ENCODE measurements around the gene CSRP1. TPM values are rescaled to one million over a fixed set of nuclear protein-coding genes. Genes with fewer than 3 reads are reported as not detected.

CSRP1 gene
- total RNA-seq, 1 donor from 2014 or later, result 948 TPM

DNA sequence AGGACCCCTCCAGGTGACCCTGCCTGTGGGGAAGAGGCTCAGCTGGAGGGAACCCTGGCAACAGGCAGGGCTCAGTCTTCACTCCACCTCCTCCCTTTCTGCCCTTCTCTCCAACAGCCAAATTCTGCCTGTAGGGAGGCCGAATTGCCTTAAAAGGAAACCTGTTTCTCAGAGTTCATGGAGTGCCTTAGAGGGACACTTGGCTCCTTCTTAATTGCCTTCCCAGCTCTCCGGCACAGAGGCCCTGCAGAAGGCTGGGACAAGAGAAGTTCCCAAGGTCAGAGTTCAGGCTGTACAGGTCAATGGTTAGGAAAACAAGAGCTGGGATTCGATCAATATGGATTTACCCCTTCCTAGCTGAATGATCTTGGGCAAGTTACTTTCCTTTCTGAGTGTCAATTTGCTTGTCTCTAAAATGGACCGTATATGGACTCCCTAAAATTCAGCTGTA lies 6.2 kb downstream of the CSRP1 start:
- intact Hi-C loops (cut with DNase I), result no loop called here
- H3K27ac ChIP-seq, result peak overlapping the region; percentile 93 to 99
- peaks cover 48 to 76% of the 10 kb centered on the region in 2 donors for H3K4me1 ChIP-seq
- no peak for TF ChIP-seq CTCF (IDR thresholded peaks at IDR 0.05)
- peak in 1 of 2 donors; percentile 78 for DNase-seq (ENCODE audit: low spot score in 2 of 2)
- H3K27me3 ChIP-seq, result no peaks in the 10 kb centered on the region
- H3K36me3 ChIP-seq, result peaks cover 7 to 34% of the 10 kb centered on the region in 2 donors
- H3K9me3 ChIP-seq, result no peaks in the 10 kb centered on the region
- H3K4me3 ChIP-seq, result peak overlapping the region; percentile 35 to 71

DNA sequence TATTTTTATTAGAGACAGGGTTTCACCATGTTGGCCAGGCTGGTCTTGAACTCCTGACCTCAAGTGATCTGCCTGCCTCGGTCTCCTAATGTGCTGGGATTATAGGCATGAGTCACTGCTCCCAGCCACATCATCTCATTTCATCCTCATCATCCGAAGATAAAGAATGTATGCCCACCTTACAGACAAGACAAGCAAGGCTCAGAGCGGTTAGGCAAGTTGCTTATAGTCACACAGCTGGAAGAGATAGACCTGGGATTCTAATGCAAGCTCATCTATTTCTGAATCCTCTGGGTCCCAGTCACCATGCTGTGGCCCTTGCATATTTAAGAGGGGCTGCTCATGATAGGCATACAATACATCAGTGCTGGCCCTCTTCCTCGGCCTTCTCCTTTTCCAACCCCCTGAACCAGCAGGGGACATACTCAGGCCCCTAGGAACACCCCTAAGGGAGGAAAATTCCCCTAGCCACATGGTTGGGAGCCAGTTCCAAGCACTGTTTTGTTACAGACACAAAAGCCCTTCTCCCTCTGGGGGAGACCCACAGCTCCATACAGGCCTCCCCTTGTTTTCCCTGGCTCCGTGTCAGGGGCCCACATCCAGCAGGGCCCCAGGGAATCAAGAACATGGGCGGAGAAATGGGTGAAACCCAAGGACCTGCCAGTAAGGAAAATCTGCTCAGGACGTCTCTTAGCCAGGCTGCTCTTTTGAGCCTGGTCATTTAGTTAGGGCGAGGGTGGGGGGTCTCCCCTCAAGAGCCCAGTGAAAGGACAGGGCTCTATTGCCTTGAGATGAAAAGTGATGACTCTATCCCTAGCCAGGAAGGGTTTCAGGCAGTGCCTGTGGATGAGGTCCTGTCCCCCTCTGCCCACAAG lies 6.9 kb downstream of the CSRP1 start:
- peak overlapping the region; percentile 93 to 99 for H3K27ac ChIP-seq
- H3K4me1 ChIP-seq, result peaks cover 54 to 83% of the 10 kb centered on the region in 2 donors
- no peak for TF ChIP-seq CTCF (IDR thresholded peaks at IDR 0.05)
- DNase-seq (ENCODE audit: low spot score in 2 of 2), result peak in 1 of 2 donors; percentile 77
- no peaks in the 10 kb centered on the region for H3K9me3 ChIP-seq
- H3K36me3 ChIP-seq, result peaks cover 14 to 40% of the 10 kb centered on the region in 2 donors
- H3K4me3 ChIP-seq, result peak overlapping the region; percentile 35 to 71
- intact Hi-C loops (cut with DNase I), result loop anchor here (2.0 kb wide), 1 partner anchor 17 kb away; no protein-coding TSS in a partner anchor
- no peaks in the 10 kb centered on the region for H3K27me3 ChIP-seq

GRCh38 chr1:201499191-201499590 lies 7.7 kb downstream of the CSRP1 start:
- Histone ChIP-seq H3K4me1 (peaks cover 61 to 92% of the 10 kb centered on the region in 2 donors), H3K27ac (peak overlapping the region; percentile 93 to 99), H3K4me3 (peak overlapping the region in 1 of 2 donors; percentile 71), H3K9me3 (no peaks in the 10 kb centered on the region), H3K36me3 (peaks cover 21 to 49% of the 10 kb centered on the region in 2 donors), H3K27me3 (no peaks in the 10 kb centered on the region)
- TF ChIP-seq CTCF (IDR thresholded peaks at IDR 0.05), result no peak
- no peak for DNase-seq (ENCODE audit: low spot score in 2 of 2)
- intact Hi-C loops (cut with DNase I), result loop anchor here (2.0 kb wide), 1 partner anchor 16 kb away; no protein-coding TSS in a partner anchor

DNA sequence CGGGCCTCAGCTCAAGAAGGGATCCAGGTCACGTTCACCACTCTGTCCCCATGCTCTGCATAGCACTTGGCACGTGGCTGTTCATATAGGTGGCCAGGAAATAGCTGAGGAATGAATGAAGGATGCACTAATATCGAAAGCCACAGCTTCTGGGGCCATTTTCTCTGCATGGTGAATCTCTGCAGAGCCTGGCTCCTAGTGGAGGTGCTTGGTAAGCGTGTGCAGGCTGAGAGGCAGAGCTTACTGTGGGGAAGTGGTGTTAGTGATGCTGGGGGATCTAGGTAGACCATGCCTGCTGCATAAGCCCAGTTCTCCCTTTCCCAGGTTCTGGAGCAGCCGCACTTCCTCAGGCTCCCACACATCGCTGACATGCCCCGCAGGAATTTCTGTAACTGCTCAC lies 8.3 kb downstream of the CSRP1 start:
- H3K36me3 ChIP-seq, result peaks cover 26 to 54% of the 10 kb centered on the region in 2 donors

More for the DNA sequence above, 8.3 kb downstream of the CSRP1 start:
- Histone ChIP-seq H3K4me3 (no peak overlapping the region), H3K27me3 (no peaks in the 10 kb centered on the region), H3K27ac (peak overlapping the region; percentile 93 to 99), H3K4me1 (peaks cover 65 to 95% of the 10 kb centered on the region in 2 donors), H3K9me3 (no peaks in the 10 kb centered on the region)
- intact Hi-C loops (cut with DNase I), result loop anchor here (2.0 kb wide), 1 partner anchor 16 kb away; no protein-coding TSS in a partner anchor
- DNase-seq (ENCODE audit: low spot score in 2 of 2), result no peak
- TF ChIP-seq CTCF (IDR thresholded peaks at IDR 0.05), result no peak
